HEK293T (cell line): ENCODE results near the gene CD82.

ENCODE experiments used
- CTCF ChIA-PET: fragments of 350-600 bp; formaldehyde crosslinking; extraction: SDS; loops from one replicate; lab custom pipeline; 2021; ENCODE audit warnings: antibody characterized with exemption, inconsistent platforms; lab: Yijun Ruan, JAX
- POLR2A ChIA-PET: fragments of 350-600 bp; formaldehyde crosslinking; extraction: SDS; loops from one replicate; lab custom pipeline; 2020; ENCODE audit warnings: antibody characterized with exemption, inconsistent platforms; lab: Yijun Ruan, JAX
- DNase-seq: peaks from one replicate; pipeline ENCODE4 v3.0.0; 2012; ENCODE audit warnings: mixed read lengths; ENCODE audit errors: extremely low spot score
- ARNT ChIP-seq: fragments of 450-650 bp; IDR thresholded peaks from 2 replicates; pipeline ENCODE4 v1.6.1; 2017; ENCODE audit warnings: mild to moderate bottlenecking
- BHLHE40 ChIP-seq: fragments of 450-650 bp; IDR thresholded peaks from 2 replicates; pipeline ENCODE4 v1.6.1; 2016; ENCODE audit warnings: mild to moderate bottlenecking, moderate library complexity, borderline replicate concordance
- CTBP1 ChIP-seq: fragments of 450-650 bp; IDR thresholded peaks from 2 replicates; pipeline ENCODE4 v1.6.1; 2016; ENCODE audit warnings: borderline replicate concordance
- ELF4 ChIP-seq: fragments of 450-650 bp; IDR thresholded peaks from 2 replicates; pipeline ENCODE4 v1.6.1; 2017; ENCODE audit warnings: antibody characterized with exemption
- FOXA1 ChIP-seq: fragments of 450-650 bp; IDR thresholded peaks from 2 replicates; pipeline ENCODE4 v1.6.1; 2016; ENCODE audit warnings: mild to moderate bottlenecking
- FOXM1 ChIP-seq: fragments of 450-650 bp; IDR thresholded peaks from 2 replicates; pipeline ENCODE4 v1.6.1; 2017; ENCODE audit warnings: mild to moderate bottlenecking, borderline replicate concordance
- HDGF ChIP-seq: fragments of 450-650 bp; IDR thresholded peaks from 2 replicates; pipeline ENCODE4 v1.6.1; 2017; ENCODE audit warnings: antibody characterized with exemption, borderline replicate concordance
- L3MBTL2 ChIP-seq: fragments of 450-650 bp; conservative IDR thresholded peaks from 2 replicates; pipeline ENCODE4 v1.6.1; 2016; ENCODE audit warnings: mild to moderate bottlenecking
- LEF1 ChIP-seq: fragments of 450-650 bp; IDR thresholded peaks from 2 replicates; pipeline ENCODE4 v1.6.1; 2017; ENCODE audit warnings: mild to moderate bottlenecking, borderline replicate concordance
- NFRKB ChIP-seq: fragments of 450-650 bp; IDR thresholded peaks from 2 replicates; pipeline ENCODE4 v1.6.1; 2016; ENCODE audit warnings: mild to moderate bottlenecking, moderate library complexity
- PKNOX1 ChIP-seq: fragments of 450-650 bp; IDR thresholded peaks from 2 replicates; pipeline ENCODE4 v1.6.1; 2016
- SP1 ChIP-seq: fragments of 450-650 bp; IDR thresholded peaks from 2 replicates; pipeline ENCODE4 v1.6.1; 2017
- SUZ12 ChIP-seq: fragments of 450-650 bp; IDR thresholded peaks from 2 replicates; pipeline ENCODE4 v1.6.1; 2016; ENCODE audit warnings: mild to moderate bottlenecking
- TARDBP ChIP-seq: fragments of 450-650 bp; IDR thresholded peaks from 2 replicates; pipeline ENCODE4 v1.6.1; 2016
- ZNF384 ChIP-seq: fragments of 450-650 bp; IDR thresholded peaks from 2 replicates; pipeline ENCODE4 v1.6.1; 2016

The CD82 gene

DNA sequence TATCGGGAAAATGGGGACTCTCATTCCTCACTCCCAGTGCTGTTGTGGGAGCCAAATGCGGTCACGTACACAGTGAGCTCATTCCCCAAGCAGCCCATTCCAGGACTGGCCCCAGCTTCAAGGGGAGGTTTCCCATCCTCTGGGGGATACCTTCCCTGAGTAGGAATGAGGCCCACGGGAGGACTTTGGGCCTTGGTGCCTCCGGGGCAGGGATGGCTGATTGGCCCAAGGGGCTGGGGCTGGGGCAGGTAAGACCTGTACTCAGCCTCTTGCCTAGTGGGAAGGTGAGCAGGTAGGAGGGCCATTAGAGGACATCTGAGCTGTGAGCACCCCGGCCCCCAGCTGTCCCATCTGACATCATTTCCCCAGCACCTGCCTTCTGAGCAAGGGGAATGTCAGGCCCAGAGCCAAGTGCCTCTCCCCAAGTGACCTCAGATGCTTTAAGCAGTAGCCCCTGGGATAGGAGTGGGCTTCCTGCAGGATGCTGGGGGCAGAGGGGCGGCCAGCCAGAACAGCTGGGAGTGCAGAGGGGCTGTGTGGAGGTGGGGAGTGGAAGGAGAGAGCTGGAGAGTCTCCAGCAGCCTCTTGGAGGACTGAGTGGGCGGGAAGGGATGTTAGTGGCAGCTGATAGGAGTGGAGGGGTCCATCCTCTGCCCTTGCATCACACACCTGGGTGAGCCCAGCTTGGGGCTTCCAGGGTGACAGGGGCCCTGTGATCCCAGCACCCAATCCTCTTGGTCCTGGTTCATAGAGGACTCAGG, 58.4 kb downstream of the CD82 start:
- ChIA-PET POLR2A (no interaction called here), CTCF (interaction anchor here (0.9 kb wide), 1 partner anchor 288 kb away, joined by 3 read pairs; no protein-coding TSS in a partner anchor)
- TF ChIP-seq ELF4 (no peak), PKNOX1 (no peak), SP1 (no peak), NFRKB (no peak), HDGF (no peak), CTBP1 (no peak)
- no peak for DNase-seq

- DNase-seq, result no peak
- ChIA-PET CTCF (interaction anchor here (0.9 kb wide), 1 partner anchor 287 kb away, joined by 3 read pairs; no protein-coding TSS in a partner anchor), POLR2A (no interaction called here)
- no peak for TF ChIP-seq SUZ12
Measured at GRCh38 chr11:44624761-44625221, 59.3 kb downstream of the CD82 start.

- DNase-seq, result no peak
- POLR2A ChIA-PET, result no interaction called here
- CTCF ChIA-PET, result interaction anchor here (1.2 kb wide), 1 partner anchor 286 kb away, joined by 3 read pairs; no protein-coding TSS in a partner anchor
- no peak for TF ChIP-seq SP1
- no peak for TF ChIP-seq FOXM1
- TF ChIP-seq PKNOX1, result no peak
- TF ChIP-seq NFRKB, result no peak
- no peak for TF ChIP-seq BHLHE40
- TF ChIP-seq LEF1, result no peak
Measured at GRCh38 chr11:44625759-44626523, 60.5 kb downstream of the CD82 start.

GRCh38 chr11:44626645-44627044, 61.2 kb downstream of the CD82 start:
- TF ChIP-seq FOXA1 (no peak), PKNOX1 (no peak), ARNT (no peak), FOXM1 (no peak), SUZ12 (no peak), ELF4 (no peak), CTBP1 (no peak), TARDBP (no peak), SP1 (no peak), LEF1 (no peak), L3MBTL2 (no peak), NFRKB (no peak)
- no peak for DNase-seq
- POLR2A ChIA-PET, result no interaction called here
- CTCF ChIA-PET, result interaction anchor here (0.6 to 1.2 kb wide), 2 partner anchors 148 to 285 kb away, joined by 3 read pairs; no protein-coding TSS in a partner anchor

DNA sequence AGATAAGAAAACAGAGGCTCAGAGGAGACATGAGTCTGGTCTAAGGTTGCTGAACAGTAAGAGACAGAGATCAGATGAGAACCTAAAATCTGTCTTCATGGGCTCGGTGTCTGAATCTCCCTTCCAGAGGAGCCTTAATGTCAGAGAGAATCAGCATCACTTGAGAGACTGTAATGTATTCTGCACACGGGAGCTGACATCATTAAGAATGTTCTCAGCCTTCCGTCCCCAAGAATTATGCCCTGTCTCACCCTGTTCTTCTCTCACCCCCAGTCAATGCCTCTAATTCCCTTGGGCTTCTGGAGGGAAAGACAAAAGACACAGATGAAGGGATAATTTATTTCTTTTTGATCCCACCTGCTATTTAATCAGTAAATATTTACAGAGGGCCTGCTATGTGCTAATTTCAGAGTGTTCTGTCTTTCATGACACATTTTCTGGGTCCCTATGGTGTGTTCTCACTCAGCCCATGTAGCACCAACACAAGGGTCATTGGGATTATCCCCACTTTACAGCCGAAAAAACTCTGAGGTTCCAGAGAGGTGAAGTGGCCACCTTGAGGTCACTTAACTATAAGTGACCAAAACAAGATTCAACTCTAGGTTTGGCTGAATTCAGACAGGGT, 61.8 kb downstream of the CD82 start:
- no peak for DNase-seq
- ChIA-PET CTCF (interaction anchor here (0.6 to 1.2 kb wide), 3 partner anchors 148 to 284 kb away, joined by 3 to 4 read pairs (median 3); no protein-coding TSS in a partner anchor), POLR2A (no interaction called here)
- no peak for TF ChIP-seq HDGF
- TF ChIP-seq ELF4, result no peak
- TF ChIP-seq SUZ12, result no peak
- TF ChIP-seq BHLHE40, result no peak
- TF ChIP-seq PKNOX1, result no peak
- TF ChIP-seq L3MBTL2, result no peak
- no peak for TF ChIP-seq SP1
- TF ChIP-seq LEF1, result no peak
- no peak for TF ChIP-seq FOXA1
- no peak for TF ChIP-seq ZNF384
- TF ChIP-seq ARNT, result no peak
